Erythroblast (primary cell): Measurements from ENCODE around the gene STAT5B.

Experiments
- GATA1 ChIP-seq: IDR thresholded peaks from 2 replicates; pipeline ENCODE4 v1.6.1; 2011; ENCODE audit warnings: low read depth, mild to moderate bottlenecking, control low read depth, low read length, moderate library complexity
- POLR2A ChIP-seq: IDR thresholded peaks from 2 replicates; pipeline ENCODE4 v1.6.1; 2011; ENCODE audit warnings: mild to moderate bottlenecking, low read length

GRCh38 chr17:42202696-42203095 lies 73.5 kb downstream of the STAT5B start:
- TF ChIP-seq POLR2A (no peak), GATA1 (no peak)
